SK-N-SH treated with all-trans-retinoic acid at 6 μM for 48 hours (cell line): ENCODE measurements around the gene TMEM131L.

Experiments used
- ARNTL ChIP-seq: fragments of 450-650 bp; formaldehyde crosslinking; IDR thresholded peaks from 2 replicates; pipeline ENCODE4 v1.5.0; 2020; ENCODE audit warnings: low read depth, mild to moderate bottlenecking, moderate library complexity, borderline replicate concordance
- BACH2 ChIP-seq: fragments of 250-450 bp; sonication (Bioruptor Pico); IDR thresholded peaks from 2 replicates; pipeline ENCODE4 v1.9.0; 2021; ENCODE audit warnings: mild to moderate bottlenecking, borderline replicate concordance
- CREB5 ChIP-seq: fragments of 250-450 bp; sonication (Bioruptor Pico); IDR thresholded peaks from 2 replicates; pipeline ENCODE4 v1.5.1; 2020; ENCODE audit warnings: low read depth, mild to moderate bottlenecking, moderate library complexity
- ISL1 ChIP-seq: fragments of 250-450 bp; sonication (Bioruptor Pico); IDR thresholded peaks from 2 replicates; pipeline ENCODE4 v2.1.2; 2022; ENCODE audit warnings: mild to moderate bottlenecking, moderate library complexity
- POU6F1 ChIP-seq: fragments of 250-450 bp; sonication (Bioruptor Pico); IDR thresholded peaks from 2 replicates; pipeline ENCODE4 v1.8.0; 2021; ENCODE audit warnings: low read depth, mild to moderate bottlenecking, moderate library complexity, borderline replicate concordance
- ZFP3 ChIP-seq: fragments of 250-450 bp; sonication (Bioruptor Pico); IDR thresholded peaks from 2 replicates; pipeline ENCODE4 v1.5.0; 2020; ENCODE audit warnings: mild to moderate bottlenecking, moderate library complexity
- ZNF565 ChIP-seq: fragments of 450-650 bp; formaldehyde crosslinking; conservative IDR thresholded peaks from 2 replicates; pipeline ENCODE4 v1.5.0; 2020; ENCODE audit warnings: low read depth, mild to moderate bottlenecking, moderate library complexity
- ZNF8 ChIP-seq: fragments of 450-650 bp; formaldehyde crosslinking; IDR thresholded peaks from 2 replicates; pipeline ENCODE4 v1.5.0; 2020; ENCODE audit warnings: mild to moderate bottlenecking, moderate library complexity

- TF ChIP-seq ISL1 (CRISPR knock-in tag), result no peak
- TF ChIP-seq ZFP3 (CRISPR knock-in tag), result no peak
- no peak for TF ChIP-seq POU6F1 (CRISPR knock-in tag)
- TF ChIP-seq BACH2 (CRISPR knock-in tag), result no peak
- no peak for TF ChIP-seq ZNF565 (CRISPR knock-in tag)
- TF ChIP-seq ARNTL (CRISPR knock-in tag), result no peak
- no peak for TF ChIP-seq CREB5 (CRISPR knock-in tag)
- TF ChIP-seq ZNF8 (CRISPR knock-in tag), result no peak
Measured at GRCh38 chr4:153537493-153537960, 71.4 kb downstream of the TMEM131L start.
